GM21737 (cell line): ENCODE results near the gene HGF.

Source experiments
- ATAC-seq: cut with Tn5 transposase; IDR thresholded peaks from one replicate; pipeline ENCODE4 v1.9.1; 2021; ENCODE audit warnings: mild to moderate bottlenecking, moderate library complexity; ENCODE audit not compliant: unreplicated experiment

Gene HGF

GRCh38 chr7:81776948-81777630, 7.2 kb upstream of the HGF start:
- no peak for ATAC-seq

DNA sequence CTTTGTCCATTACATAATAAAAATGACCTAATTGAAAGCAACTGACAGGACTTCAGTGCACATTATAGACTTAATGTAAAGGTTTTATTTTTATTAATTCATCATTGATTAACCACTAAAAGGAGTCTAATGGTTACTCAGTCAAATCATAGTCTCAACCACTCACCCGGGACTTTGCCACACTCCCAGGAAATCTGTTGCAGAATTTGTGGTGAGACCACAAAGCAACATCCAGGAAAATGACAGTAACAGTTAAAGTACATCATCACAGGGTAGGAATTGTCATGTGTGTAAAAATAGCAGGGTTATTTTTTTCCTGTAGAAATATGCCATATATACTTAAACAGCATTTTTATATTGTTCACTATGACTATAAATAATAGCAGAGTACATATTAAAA, 6.3 kb upstream of the HGF start:
- no peak for ATAC-seq

DNA sequence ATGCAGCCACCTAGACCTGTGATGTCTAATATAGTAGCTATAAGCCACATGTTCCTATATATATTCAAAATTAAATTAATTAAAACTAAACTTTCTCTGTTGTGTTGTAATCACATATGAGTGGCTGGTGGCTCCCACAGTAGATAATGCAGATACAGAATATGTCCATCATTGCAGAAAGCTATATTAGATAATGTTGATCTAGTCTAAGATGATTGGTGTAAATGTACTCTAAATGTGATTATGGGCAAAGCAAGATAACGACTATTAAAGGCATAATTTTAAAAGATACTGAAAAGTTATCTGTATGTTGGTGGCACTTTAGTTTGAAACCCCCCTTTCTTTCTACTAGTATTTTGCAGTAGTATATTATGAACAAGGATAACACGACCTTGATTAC, 5.7 kb upstream of the HGF start:
- ATAC-seq: no peak

- no peak for ATAC-seq
Observed at GRCh38 chr7:81774551-81774950, 4.7 kb upstream of the HGF start.

DNA sequence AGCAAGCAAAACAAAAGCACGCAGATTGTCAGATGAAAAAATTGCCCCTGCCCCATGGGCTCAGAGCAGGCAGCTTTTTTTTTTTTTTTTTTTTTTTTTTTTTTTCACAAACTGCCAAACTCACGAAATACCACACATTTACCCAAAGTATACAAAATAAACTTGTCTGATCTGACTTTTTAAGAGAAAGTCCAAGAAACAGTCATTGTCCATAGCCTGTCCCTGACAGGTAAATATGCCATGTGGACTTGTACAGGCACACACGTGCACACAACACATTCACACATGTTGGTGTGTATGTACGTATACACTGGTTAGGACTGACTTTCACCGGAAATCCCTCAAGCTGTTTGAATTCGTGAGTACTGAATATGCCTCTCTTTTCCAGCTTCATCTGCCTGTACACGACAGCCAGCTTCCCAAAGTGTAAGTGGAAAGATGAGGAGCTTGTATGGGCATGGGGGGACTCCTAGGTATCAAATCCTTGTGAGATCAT, 929 bp upstream of the HGF start:
- ATAC-seq: no peak

DNA sequence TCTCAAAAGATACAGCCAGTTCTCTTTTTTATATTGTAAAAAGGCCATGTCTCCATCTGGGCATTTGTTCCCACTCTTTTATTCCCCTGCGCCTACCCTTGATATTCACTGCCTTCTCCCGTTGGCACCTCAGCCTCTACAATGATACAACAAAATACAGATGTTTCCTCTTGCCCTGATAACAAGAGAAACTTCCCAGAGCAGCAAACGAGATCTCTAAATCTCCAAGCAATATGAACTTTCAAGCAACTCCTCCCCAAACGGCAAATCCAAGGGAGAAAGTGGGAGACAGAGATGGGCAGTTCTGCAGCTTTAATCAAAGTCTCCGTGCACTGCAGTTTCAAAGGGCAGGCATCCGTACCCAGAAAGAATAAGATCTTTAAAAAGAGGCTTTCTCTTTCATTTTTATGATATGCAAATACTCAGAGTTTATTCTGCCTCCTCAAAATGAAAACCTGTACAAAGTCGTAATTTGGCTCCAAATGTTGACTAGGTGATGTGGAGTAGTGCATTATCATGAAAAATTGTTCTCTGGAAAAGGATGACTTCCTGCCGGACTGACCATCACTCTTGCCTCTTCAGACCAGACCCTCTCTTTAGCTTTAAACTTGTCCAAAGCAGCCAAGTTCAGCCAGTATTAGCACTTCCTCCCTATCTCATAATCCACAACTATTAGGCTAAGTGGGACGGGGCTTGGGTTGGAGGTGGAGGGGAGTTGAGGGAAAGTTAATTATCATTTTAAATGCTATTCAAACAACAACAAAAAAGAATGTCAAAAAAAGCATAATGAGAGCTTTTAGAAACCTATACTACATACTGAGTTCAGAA, 682 bp downstream of the HGF start:
- ATAC-seq: no peak

DNA sequence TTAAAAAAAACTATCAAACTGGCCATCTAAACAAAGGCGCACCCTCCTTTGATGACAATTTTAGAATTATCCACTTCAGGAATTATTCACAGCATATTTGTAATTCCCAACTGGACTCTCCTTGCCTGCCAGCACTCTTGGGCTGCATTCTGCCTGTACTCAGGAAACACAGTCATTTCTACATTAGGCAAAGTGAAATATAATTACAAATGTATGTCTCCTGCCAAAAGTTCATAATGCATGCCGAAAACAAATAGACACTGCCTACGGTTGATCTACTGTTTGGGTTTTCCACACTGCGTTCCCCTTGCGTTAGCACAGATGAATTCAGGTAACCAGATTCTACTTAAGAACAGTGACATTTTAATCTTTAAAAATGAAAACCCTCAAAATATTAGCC, 1.9 kb downstream of the HGF start:
- no peak for ATAC-seq

DNA sequence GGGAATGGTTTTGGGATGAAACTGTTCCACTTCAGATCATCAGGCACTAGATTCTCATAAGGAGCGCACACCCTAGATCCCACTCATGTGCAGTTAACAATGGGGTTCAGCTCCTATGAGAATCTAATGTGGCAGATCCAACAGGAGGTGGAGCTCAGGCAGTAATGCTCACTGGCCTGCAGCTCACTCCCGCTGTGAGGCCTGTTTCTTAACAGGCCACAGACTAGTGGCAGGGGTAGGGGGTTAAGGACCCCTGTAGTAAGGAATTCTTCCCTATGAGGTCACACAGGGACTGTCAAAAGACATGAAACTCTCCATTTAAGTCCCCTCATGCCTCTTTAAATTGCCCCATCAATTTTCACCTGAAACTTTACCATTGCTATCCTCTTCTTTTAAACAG, 8.0 kb downstream of the HGF start:
- ATAC-seq: no peak

- no peak for ATAC-seq
Observed at GRCh38 chr7:81761031-81761430, 8.8 kb downstream of the HGF start.

DNA sequence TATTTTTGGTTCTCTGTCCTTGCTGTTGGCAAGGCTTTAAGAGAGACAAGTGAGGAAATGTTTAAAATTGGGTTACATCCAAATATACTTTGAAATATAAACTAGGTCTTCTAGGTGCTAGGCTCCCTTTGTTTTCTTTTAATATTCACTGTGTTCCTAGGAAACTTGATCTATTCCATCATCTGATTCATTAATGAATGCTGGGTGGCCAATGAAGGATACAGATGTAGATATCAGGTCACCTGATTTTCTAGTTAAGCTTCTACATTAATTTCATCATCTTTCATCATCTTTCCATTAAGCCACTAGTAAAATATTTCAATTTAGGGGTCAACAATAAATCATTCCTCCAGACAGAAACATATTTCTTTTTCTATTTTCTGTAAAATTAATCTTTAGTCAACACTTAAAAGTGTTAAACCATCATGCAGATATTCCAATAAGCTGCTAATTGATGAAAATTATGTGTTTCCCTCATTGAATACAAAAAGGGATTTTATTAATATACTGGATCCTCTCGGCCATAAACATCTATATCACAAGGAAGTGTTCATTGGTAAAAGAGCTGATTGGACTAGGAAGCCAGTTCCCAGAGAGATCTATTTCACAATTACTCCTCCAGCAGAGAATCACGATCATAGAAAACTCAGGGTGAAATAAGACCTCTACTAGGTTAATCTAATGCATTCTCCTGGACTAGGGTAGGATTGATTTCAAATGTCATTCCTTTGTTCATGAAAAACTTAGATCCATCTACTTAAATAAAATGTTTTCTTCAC, 14.7 kb downstream of the HGF start:
- no peak for ATAC-seq

DNA sequence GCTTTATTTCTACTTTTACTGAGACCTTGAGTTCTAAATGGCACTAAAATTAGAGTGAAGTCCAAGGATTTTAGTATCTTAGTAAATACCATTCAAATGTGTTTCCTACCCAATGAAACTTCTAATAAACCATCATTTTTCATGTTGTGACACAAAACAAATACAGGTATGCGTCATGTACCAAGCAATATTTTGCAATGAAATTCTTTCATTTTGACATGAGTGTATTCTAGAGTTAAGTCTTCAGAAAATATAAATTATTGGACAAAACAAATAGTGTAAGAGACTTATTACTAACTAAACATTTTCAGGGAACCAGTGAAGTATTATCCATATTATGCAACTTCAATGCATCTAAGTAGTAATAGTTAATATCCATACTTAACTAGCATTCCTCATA, 16.5 kb downstream of the HGF start:
- no peak for ATAC-seq

- no peak for ATAC-seq
Observed at GRCh38 chr7:81752318-81752714, 17.5 kb downstream of the HGF start.

GRCh38 chr7:81751619-81752317, 18.1 kb downstream of the HGF start:
- no peak for ATAC-seq

- ATAC-seq: no peak
Observed at GRCh38 chr7:81745637-81746036, 24.2 kb downstream of the HGF start.

DNA sequence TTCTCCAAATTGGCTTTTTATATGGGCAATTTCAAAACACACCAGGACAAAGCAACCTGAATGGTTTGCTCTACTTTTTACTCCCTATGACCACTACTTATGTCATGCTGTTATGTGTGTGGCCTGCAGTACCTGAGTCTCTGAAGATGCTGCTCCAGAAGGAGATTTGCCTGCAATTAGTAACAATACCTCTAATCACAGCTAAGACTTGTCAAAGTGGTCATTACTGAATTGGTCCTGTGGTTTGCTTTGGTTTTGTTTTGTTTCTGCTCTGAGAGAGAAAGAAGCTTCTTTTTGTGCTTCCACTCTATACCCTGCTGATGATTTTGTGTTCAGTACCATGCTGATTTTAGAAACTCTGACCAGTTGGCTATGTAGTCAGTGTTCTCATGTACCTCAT, 25.5 kb downstream of the HGF start:
- no peak for ATAC-seq

GRCh38 chr7:81743665-81744064, 26.2 kb downstream of the HGF start:
- ATAC-seq: no peak

DNA sequence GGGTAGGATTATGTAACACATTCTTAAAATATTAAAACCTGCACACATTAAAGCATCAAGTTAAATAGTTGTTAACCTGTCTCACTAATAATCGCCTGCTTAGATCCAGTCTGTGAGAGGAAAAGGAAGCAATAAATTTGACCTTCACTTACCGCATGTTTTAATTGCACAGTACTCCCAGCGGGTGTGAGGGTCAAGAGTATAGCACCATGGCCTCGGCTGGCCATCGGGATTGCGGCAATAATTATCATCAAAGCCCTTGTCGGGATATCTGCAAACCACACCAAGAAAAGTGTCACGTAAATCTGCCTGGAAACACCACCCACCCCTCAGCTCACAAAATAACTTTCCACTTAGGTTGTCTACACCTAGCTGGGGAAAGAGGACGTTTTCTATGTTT, 26.6 kb downstream of the HGF start:
- no peak for ATAC-seq

- ATAC-seq: no peak
Observed at GRCh38 chr7:81740403-81740802, 29.4 kb downstream of the HGF start.

DNA sequence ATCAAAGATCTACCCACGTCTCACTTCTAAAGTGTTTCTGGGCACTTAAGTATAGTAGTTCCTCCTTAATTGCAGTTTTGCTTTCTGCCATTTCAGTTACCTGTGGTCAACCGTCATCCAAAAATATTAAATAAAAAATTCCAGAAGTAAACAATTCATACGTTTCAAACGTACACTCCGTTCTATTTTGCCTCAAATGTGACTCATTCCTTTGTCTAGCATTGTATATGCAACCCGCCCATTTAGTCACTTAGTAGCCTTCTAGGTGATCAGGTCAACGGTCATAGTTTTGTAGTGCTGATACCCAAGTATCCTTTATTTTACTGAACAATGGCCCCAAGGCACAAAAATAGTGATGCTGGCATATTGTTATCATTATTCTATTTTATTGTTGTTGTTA, 33.8 kb downstream of the HGF start:
- ATAC-seq: no peak

- ATAC-seq: no peak
Observed at GRCh38 chr7:81725812-81726127, 44.1 kb downstream of the HGF start.
